HG03520 (cell line): ENCODE results near the gene MGMT.
"Not testable (repeated sequence)": the region's sequence is repeated elsewhere in the genome, so short reads cannot be mapped to it uniquely, and the experiment has no call there.

ENCODE experiments used
- ATAC-seq: cut with Tn5 transposase; IDR thresholded peaks from one replicate; pipeline ENCODE4 v1.9.1; 2021; ENCODE audit warnings: mild to moderate bottlenecking, moderate library complexity; ENCODE audit not compliant: unreplicated experiment

The MGMT gene

GRCh38 chr10:129466703-129467358 lies at the start of gene MGMT:
Gene MGMT, plus strand, starts transcription at chr10:129467241.
- ATAC-seq, result peak; percentile 87

- no peak for ATAC-seq
Observed at GRCh38 chr10:129417870-129418269, 49.2 kb upstream of the MGMT start.

- no peak for ATAC-seq
Observed at GRCh38 chr10:129418496-129419225, 48.4 kb upstream of the MGMT start.

GRCh38 chr10:129419397-129419796 lies 47.6 kb upstream of the MGMT start:
- no peak for ATAC-seq

- ATAC-seq, result no peak
Observed at GRCh38 chr10:129421399-129422010, 45.5 kb upstream of the MGMT start.

DNA sequence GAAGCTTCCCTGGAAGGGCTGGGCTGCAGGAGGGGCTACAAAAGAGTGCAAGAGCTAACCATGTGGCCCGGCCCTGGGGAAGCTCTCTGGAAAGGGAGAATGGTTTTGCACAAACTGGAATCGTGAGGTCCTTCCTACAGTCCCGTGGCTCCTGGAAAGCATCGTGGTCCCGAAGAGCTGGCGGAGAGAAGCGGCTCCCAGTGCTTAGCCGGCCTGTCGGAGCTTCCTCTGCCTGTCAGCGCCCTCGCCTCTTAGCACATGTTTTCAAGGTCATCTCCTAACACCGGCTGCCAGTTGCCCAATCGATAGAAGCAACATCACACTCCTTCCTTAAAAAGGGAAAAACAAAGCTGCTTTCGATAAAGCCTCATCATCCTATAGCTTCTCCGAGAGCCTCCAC lies 42.1 kb upstream of the MGMT start:
- no peak for ATAC-seq

DNA sequence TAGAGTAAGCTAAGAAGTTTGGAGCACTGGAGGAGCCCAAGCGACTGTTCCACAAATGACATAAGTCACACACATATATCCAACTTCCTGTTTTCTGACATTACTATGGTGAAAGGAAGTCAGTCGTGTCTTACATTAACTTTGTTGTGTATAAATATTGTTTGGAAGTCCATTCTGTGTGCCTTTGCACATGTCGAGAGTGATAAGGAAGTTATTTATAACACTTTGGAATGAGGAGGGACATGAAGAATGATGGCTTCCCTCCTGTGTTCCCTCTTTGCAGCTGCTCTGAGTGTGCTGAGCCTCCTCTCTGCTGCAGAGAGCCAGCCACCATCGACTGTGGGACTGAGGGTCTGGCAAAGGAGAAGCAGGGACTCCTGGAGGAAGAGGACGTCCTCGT lies 40.4 kb upstream of the MGMT start:
- ATAC-seq, result no peak

DNA sequence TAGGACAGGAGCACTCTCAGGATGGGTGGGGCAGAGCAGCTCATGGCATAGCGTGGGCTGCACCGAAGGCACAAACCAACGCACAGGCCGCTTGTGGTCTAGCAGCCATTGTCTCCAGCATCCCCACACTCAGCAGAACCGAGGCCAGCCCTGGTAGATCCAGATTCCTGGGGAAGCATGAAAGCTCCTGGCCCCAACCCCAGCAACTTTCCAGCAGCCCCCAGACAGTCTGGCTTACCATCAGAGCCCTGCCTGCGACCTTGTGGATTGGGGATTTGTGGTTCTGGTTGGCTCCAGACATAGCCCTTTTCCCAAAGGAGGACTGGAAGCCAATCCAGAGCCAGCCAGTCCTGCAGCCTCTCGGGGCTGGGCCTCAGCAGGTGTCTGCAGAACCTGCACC lies 33.8 kb upstream of the MGMT start:
- ATAC-seq, result no peak

DNA sequence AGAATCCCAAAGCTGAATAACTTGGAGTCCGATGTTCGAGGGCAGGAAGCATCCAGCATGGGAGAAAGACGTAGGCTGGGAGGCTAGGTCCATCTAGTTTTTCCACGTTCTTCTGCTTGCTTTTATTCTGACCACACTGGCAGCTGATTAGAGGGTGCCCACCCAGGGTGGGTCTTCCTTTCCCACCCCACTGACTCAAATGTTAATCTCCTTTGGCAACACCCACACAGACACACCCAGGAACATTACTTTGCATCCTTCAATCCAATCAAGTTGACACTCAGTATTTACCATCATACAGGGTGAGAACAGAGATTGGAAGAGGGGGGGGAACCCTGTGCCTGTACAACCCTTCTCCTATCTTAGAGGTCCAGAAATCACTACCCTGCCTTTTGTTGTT lies 31.3 kb upstream of the MGMT start:
- not testable (repeated sequence) for ATAC-seq

DNA sequence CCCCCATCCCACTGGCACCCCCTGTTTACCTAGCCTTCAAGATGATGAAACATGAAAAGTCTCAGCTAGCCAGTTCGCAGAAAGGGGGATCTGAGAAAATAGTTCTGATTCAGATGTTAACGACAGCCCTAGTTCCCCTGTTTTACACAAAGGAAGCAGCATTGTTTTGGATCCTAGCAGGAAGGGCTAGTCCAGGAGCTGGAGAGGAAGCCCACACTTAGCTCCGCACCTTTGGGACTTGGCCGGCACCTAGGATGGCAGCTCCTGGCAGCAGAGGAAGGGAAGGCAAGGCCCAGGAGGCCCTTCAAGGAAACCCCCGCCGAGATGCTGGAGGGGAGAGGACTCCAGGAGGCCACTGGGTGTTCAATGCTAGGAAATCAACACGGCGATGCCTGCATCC lies 29.0 kb upstream of the MGMT start:
- ATAC-seq, result no peak

GRCh38 chr10:129440247-129440646 lies 26.8 kb upstream of the MGMT start:
- no peak for ATAC-seq

DNA sequence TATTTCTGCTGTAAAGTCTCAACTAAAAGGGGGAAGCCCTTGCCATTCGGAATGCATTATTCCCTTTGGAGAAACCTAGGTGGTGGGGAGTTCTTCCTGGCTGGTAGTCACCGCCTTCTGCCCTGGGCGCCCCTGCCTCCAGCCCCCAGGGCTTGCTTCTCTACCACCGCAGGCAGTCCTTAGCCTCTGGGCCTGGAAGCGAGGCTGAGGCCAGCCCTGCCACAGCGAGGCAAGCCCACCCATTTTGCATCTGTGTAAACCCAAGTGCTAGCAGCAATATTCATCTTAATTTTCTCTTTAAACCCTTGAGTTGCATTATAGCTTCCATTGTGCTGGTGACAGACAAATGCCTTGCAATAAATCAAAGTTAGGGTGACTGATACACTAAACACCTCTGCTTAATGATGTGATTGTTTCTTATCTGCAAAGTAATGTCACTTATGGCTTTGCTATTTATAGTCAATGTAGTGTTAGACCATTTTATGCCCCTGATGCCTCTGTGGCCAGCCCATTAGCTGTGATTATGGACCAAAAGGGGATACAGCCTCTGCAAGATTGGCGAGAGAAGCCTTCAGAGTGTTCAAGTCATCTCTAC lies 26.2 kb upstream of the MGMT start:
- ATAC-seq, result no peak

DNA sequence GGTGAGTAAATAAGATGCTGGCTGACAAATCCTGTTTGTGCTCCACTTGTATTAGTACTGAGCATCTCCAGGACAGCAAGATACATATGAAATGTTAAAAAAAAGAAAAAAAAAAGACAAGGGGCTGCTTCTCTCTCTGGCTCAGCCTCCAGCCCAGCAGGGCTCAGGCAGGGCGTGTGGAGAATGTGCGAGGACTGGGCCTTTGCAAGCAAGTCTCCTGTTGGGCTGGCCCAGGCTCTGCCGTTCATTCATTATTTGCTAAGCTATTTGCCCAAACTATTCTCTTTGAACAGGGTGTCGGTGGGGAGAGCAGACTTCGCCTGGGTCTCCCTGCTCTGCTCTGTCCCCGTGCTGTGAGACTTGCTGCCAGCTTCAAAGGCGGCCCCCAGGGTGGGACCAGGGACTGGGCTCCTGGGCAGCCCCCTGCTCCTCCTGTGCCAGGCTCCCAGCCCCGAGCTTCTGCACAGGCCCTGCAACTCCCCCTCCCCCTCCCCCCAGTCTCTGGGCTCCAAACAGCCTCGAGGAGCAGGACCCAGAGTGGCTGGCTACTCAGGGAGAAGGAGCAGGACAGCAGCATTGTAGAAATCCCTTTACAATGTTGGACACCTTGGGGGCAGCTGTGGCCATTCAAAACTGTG lies 25.6 kb upstream of the MGMT start:
- no peak for ATAC-seq

DNA sequence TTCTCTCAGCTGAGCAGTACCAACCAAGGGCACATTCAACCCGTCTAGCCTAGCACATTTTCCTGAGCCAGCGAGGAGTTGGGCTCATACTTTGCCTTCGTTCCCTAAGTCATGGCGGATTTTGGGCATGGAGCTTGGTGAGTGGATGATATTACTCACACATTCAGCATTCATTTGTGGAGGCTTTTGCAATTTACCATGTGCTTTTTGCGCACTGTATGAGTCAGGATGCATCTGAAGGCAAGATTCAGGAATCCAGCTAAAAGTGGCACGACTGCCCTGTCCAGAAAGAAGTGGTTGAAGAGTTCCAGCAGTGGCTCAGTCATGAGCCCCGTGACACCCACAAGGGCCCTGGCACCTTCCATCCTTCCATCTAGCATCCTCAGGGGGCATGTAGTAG lies 24.2 kb upstream of the MGMT start:
- ATAC-seq, result no peak

DNA sequence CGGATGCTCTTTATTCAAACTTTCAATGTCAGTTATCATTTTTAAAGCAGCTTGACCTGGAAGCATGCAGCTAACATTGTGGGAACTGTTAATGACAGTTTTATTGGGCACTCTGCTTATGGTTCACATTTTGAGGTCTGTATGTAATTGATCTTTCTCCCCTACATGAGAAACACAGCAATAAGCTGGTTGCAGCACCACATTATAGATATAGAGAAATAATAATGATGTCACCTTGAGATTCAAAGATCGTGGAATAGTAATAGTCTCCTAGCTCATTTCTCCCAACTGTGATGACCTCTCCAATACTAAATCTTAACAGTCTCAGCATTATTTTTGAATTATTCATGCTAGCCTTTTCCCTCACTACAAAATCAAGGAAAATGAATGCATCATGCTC lies 22.7 kb upstream of the MGMT start:
- no peak for ATAC-seq

- no peak for ATAC-seq
Observed at GRCh38 chr10:129445436-129446182, 21.4 kb upstream of the MGMT start.

DNA sequence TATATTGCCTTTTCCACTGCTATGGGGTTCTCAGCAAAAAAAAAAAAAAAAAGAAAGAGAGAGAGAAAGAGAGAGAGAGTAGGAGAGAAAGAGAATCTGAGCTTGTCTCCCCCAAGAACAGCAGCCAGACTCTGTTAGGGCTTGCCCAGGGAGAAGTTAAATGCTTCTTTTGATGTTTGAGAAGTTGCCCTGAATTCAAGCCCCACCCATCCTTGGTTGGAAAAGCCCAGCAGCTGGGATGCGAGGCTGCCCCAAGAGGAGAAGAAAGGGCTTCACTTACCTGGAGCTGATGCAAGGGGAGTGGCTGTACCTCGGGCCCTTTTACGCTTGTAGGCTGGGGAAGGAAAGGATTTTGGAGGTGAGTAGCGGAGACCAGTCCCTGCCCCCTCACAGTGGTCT lies 20.9 kb upstream of the MGMT start:
- ATAC-seq, result no peak

GRCh38 chr10:129447486-129447885 lies 19.6 kb upstream of the MGMT start:
- no peak for ATAC-seq

GRCh38 chr10:129448086-129448485 lies 19.0 kb upstream of the MGMT start:
- ATAC-seq, result no peak

- ATAC-seq, result no peak
Observed at GRCh38 chr10:129448539-129448938, 18.5 kb upstream of the MGMT start.

DNA sequence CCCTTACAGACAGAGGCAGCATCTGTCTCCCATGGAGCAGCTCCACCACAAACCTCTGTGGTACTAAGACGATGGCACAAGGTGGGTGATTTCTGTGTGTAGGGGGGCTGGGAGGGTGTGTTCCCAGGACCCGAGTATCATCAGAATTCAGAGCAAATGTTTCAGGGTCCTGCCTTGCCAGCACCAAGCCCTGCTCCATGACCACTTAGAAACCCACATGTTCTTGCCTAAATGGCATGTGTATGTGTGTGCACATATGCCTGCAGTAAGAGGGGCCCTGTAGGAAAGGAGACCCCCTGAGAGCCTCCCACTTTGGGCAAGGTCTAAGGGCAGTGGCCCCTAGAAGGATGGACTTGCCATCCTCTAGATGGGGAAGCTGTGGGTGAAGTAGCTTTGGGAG lies 17.1 kb upstream of the MGMT start:
- ATAC-seq, result no peak
